Spleen (tissue), 11 donors: ENCODE results near the gene EGFR. TPM values are rescaled to one million over a fixed set of nuclear protein-coding genes. Genes with fewer than 3 reads are reported as not detected.

Experiments
- DNase-seq: peaks from one replicate; pipeline ENCODE4 v3.0.0-alpha.2; 2020
- H3K27ac ChIP-seq, 8 donors: fragments of 200-600 bp; sonication (generic) in 7 of 8; 1 replicate in 4 of 8; 2 replicates in 4 of 8; pipeline versions ENCODE4 v1.5.0 to v1.8.0; 2016 to 2021; ENCODE audit warnings: inconsistent platforms in 4 of 8, mild to moderate bottlenecking in 4 of 8, moderate library complexity in 1 of 8
- H3K27me3 ChIP-seq, 7 donors: fragments of 200-600 bp; sonication (generic) in 6 of 7; replicated peaks in 1 of 7; 1 replicate in 4 of 7; 2 replicates in 3 of 7; pipeline versions ENCODE4 v1.5.0 to v1.8.0; 2016 to 2021; ENCODE audit warnings: inconsistent platforms in 3 of 7, mild to moderate bottlenecking in 1 of 7
- H3K36me3 ChIP-seq, 6 donors: fragments of 200-600 bp; sonication (generic) in 5 of 6; 1 replicate in 4 of 6; 2 replicates in 2 of 6; pipeline versions ENCODE4 v1.5.0 to v1.8.0; 2016 to 2021; ENCODE audit warnings: inconsistent platforms in 2 of 6
- H3K4me1 ChIP-seq, 6 donors: fragments of 200-600 bp; sonication (generic) in 5 of 6; 1 replicate in 3 of 6; 2 replicates in 3 of 6; pipeline versions ENCODE4 v1.5.0 to v1.8.0; 2016 to 2021; ENCODE audit warnings: inconsistent platforms in 3 of 6
- H3K4me3 ChIP-seq, 8 donors: fragments of 200-600 bp; sonication (generic) in 7 of 8; 1 replicate in 4 of 8; 2 replicates in 4 of 8; pipeline versions ENCODE4 v1.5.0 to v1.8.0; 2016 to 2021; ENCODE audit warnings: inconsistent platforms in 4 of 8, mild to moderate bottlenecking in 4 of 8, moderate library complexity in 2 of 8
- H3K9me3 ChIP-seq, 8 donors: fragments of 200-600 bp; sonication (generic) in 7 of 8; 1 replicate in 4 of 8; 2 replicates in 4 of 8; pipeline versions ENCODE4 v1.5.0 to v1.8.0; 2016 to 2021; ENCODE audit warnings: inconsistent platforms in 4 of 8
- POLR2A ChIP-seq, 3 donors: fragments of 450-650 bp; IDR thresholded peaks; one replicate each; pipeline ENCODE4 v1.5.1; 2017; ENCODE audit warnings: antibody characterized with exemption in 3 of 3, mild to moderate bottlenecking in 1 of 3
- POLR2AphosphoS5 ChIP-seq, 3 donors: sonication (generic); formaldehyde crosslinking; IDR thresholded peaks; one replicate each; pipeline ENCODE4 v1.5.1; 2017; ENCODE audit warnings: antibody characterized with exemption in 3 of 3
- WGBS, 5 donors: extraction: QIAGEN DNeasy Blood & Tissue Kit in 3 of 5; methylation state at CpG; one replicate each; pipeline versions ENCODE4 v1.1.5 to v1.1.7; 2013 to 2018; 5-methylcytosine and 5-hydroxymethylcytosine counted together
- intact Hi-C: fragments of 100-400 bp; cut with DNase I; formaldehyde crosslinking; loops from one replicate; pipeline ENCODE4 v1.15.0; 2023; ENCODE audit warnings: low total_unique reads
- polyA plus RNA-seq, 3 donors: library from polyadenylated mRNA; stranded (reverse); fragments of 200-250 nt; gene quantifications; one replicate each; pipeline ENCODE4 v1.2.1, GENCODE V29; 2013
- total RNA-seq, 7 donors: library from RNA; depleted of rRNA in 3 of 7; stranded (reverse); fragments of >200 nt in 3 of 7; fragmentation: NEBNext Ultra II Directional in 4 of 7; extraction: Animal tissue kit (Norgen Biotek cat#: 25700) in 4 of 7; gene quantifications; one replicate each; pipeline versions ENCODE4 v1.1.0 to v1.2.1, GENCODE V29; 2016 to 2021
- TF ChIP-seq, protein P1 (sequence below), 11 experiments: fragments of 200-600 bp in 7 of 11; fragments of 450-650 bp in 4 of 11; sonication (generic) in 4 of 11; IDR thresholded peaks in 8 of 11; conservative IDR thresholded peaks in 3 of 11; 1 replicate in 7 of 11; 2 replicates in 4 of 11; pipeline versions ENCODE4 v1.4.0 to v1.8.0; 2016 to 2021; ENCODE audit warnings: antibody characterized with exemption in 11 of 11, inconsistent platforms in 4 of 11, mild to moderate bottlenecking in 1 of 11
- donor health status: healthy with polysubstance abuse.
- donor health status: DM: no; HTN: no; CAD: no; lungs with moderate emphysema.
- donor health status: DM: no; HTN: no; CAD: no.
- donor health status: Bipolar disorder and iron deficiency.
- donor health status: healthy.
- donor health status: DM: no; HTN: no; CAD: no.
- donor health status: DM: yes; HTN: yes; CAD: no.

EGFR gene
- total and polyA plus RNA-seq, 10 donors, result 1.1 to 35.2 (median 24.5) TPM

DNA sequence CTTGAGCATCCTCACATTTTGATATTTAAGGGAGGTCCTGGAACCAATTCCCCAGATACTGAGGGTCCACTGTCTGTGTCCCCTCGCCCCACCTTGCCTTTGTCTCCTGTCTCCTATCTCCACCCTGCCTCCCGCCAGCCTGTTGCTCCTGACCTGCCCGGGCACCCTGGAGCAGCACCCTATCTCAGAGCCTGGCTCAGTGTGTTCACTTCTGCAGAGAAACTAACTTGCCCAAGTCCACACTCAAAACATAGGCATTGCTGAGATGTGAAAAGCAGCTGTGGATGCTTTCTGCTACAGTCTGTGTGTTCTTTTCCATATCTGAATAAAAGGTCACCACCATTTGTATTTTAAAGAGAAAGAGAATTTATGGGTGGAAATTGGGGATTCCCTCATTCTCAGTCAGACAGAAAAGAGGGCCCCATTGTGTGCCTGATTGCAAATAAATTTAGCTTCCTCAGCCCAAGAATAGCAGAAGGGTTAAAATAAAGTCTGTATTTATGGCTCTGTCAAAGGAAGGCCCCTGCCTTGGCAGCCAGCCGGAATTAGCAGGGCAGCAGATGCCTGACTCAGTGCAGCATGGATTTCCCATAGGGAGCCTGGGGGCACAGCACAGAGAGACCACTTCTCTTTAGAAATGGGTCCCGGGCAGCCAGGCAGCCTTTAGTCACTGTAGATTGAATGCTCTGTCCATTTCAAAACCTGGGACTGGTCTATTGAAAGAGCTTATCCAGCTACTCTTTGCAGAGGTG is 161.3 kb downstream of the EGFR start:
- WGBS, 5 donors, result 68 to 80% (median 73%) methylated on average over 5 of the region's 5 CpGs
- Histone ChIP-seq H3K27me3 (no peaks in the 10 kb centered on the region), H3K4me1 (no peaks in the 10 kb centered on the region), H3K4me3 (no peak overlapping the region), H3K9me3 (no peaks in the 10 kb centered on the region), H3K36me3 (peaks cover 0 to 71% (median 0%) of the 10 kb centered on the region in 6 donors), H3K27ac (no peak overlapping the region)
- no peak for DNase-seq
- no peak for TF ChIP-seq POLR2A (IDR thresholded peaks at IDR 0.05)
- TF ChIP-seq POLR2AphosphoS5 (IDR thresholded peaks at IDR 0.05), result no peak
- TF ChIP-seq, protein P1, sequence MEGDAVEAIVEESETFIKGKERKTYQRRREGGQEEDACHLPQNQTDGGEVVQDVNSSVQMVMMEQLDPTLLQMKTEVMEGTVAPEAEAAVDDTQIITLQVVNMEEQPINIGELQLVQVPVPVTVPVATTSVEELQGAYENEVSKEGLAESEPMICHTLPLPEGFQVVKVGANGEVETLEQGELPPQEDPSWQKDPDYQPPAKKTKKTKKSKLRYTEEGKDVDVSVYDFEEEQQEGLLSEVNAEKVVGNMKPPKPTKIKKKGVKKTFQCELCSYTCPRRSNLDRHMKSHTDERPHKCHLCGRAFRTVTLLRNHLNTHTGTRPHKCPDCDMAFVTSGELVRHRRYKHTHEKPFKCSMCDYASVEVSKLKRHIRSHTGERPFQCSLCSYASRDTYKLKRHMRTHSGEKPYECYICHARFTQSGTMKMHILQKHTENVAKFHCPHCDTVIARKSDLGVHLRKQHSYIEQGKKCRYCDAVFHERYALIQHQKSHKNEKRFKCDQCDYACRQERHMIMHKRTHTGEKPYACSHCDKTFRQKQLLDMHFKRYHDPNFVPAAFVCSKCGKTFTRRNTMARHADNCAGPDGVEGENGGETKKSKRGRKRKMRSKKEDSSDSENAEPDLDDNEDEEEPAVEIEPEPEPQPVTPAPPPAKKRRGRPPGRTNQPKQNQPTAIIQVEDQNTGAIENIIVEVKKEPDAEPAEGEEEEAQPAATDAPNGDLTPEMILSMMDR (IDR thresholded peaks at IDR 0.05 in 8 of 11, conservative IDR thresholded peaks at IDR 0.05 in 3 of 11), result no peak
- intact Hi-C loops, result no loop called here

DNA sequence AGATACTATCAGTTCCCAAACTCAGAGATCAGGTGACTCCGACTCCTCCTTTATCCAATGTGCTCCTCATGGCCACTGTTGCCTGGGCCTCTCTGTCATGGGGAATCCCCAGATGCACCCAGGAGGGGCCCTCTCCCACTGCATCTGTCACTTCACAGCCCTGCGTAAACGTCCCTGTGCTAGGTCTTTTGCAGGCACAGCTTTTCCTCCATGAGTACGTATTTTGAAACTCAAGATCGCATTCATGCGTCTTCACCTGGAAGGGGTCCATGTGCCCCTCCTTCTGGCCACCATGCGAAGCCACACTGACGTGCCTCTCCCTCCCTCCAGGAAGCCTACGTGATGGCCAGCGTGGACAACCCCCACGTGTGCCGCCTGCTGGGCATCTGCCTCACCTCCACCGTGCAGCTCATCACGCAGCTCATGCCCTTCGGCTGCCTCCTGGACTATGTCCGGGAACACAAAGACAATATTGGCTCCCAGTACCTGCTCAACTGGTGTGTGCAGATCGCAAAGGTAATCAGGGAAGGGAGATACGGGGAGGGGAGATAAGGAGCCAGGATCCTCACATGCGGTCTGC is 162.2 kb downstream of the EGFR start:
- no peak for DNase-seq
- H3K27me3 ChIP-seq, result no peaks in the 10 kb centered on the region
- no peaks in the 10 kb centered on the region for H3K9me3 ChIP-seq
- intact Hi-C loops, result no loop called here
- no peak overlapping the region for H3K27ac ChIP-seq
- H3K4me1 ChIP-seq, result no peaks in the 10 kb centered on the region
- TF ChIP-seq, protein P1 (IDR thresholded peaks at IDR 0.05 in 8 of 11, conservative IDR thresholded peaks at IDR 0.05 in 3 of 11), result no peak
- 88 to 93% (median 92%) methylated on average over 19 of the region's 19 CpGs for WGBS, 5 donors
- peaks cover 0 to 74% (median 0%) of the 10 kb centered on the region in 6 donors for H3K36me3 ChIP-seq
- no peak overlapping the region for H3K4me3 ChIP-seq

DNA sequence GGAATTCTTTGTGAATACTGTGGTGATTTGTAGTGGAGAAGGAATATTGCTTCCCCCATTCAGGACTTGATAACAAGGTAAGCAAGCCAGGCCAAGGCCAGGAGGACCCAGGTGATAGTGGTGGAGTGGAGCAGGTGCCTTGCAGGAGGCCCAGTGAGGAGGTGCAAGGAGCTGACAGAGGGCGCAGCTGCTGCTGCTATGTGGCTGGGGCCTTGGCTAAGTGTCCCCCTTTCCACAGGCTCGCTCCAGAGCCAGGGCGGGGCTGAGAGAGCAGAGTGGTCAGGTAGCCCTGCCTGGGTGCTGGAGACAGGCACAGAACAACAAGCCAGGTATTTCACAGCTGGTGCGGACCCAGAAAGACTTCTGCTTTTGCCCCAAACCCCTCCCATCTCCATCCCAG is 162.9 kb downstream of the EGFR start:
- H3K4me3 ChIP-seq, result no peak overlapping the region
- H3K36me3 ChIP-seq, result peaks cover 0 to 79% (median 0%) of the 10 kb centered on the region in 6 donors
- intact Hi-C loops, result no loop called here

DNA sequence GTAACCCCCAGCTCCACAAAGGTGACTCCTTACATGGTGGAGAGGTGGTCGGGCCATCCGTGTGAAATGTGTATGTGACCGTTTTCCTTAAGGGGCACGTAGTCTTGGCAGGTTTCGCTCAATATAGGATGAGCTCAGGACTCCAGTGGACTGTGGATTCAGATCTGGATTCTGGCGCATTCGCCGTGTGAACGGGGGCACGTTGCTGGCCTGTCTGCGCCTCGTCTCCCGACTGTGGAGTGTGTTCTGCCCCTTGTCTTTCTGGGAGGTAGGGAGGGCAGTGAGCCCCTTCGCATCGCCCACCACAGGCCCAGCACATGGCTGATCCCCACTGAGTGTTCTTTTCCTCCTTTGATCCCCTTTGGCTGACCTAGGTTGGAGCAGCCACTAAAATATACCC is 165.1 kb downstream of the EGFR start:
- no peak overlapping the region for H3K27ac ChIP-seq

More for the DNA sequence above, 162.9 kb downstream of the EGFR start:
- no peak for DNase-seq
- TF ChIP-seq, protein P1 (IDR thresholded peaks at IDR 0.05 in 8 of 11, conservative IDR thresholded peaks at IDR 0.05 in 3 of 11), result no peak
- TF ChIP-seq POLR2AphosphoS5 (IDR thresholded peaks at IDR 0.05) (no peak), POLR2A (IDR thresholded peaks at IDR 0.05) (no peak)
- no peaks in the 10 kb centered on the region for H3K27me3 ChIP-seq
- no peaks in the 10 kb centered on the region for H3K9me3 ChIP-seq
- H3K27ac ChIP-seq, result no peak overlapping the region
- no peaks in the 10 kb centered on the region for H3K4me1 ChIP-seq
- WGBS, 5 donors, result 70 to 95% (median 88%) methylated on average over 4 of the region's 4 CpGs

More for the DNA sequence above, 165.1 kb downstream of the EGFR start:
- no peak for DNase-seq
- Histone ChIP-seq H3K9me3 (no peaks in the 10 kb centered on the region), H3K4me1 (peaks cover 0 to 4% (median 0%) of the 10 kb centered on the region in 6 donors), H3K27me3 (no peaks in the 10 kb centered on the region), H3K4me3 (no peak overlapping the region), H3K36me3 (peaks cover 0 to 66% (median 0%) of the 10 kb centered on the region in 6 donors)
- WGBS, 5 donors, result 82 to 90% (median 83%) methylated on average over 15 of the region's 15 CpGs
- intact Hi-C loops, result no loop called here
- TF ChIP-seq, protein P1 (IDR thresholded peaks at IDR 0.05 in 8 of 11, conservative IDR thresholded peaks at IDR 0.05 in 3 of 11), result no peak
- TF ChIP-seq POLR2A (IDR thresholded peaks at IDR 0.05) (no peak), POLR2AphosphoS5 (IDR thresholded peaks at IDR 0.05) (no peak)
